GM12801 (cell line): ENCODE measurements around the gene CDC42EP4.

ENCODE experiments used
- TF ChIP-seq, protein P1 (sequence below): IDR thresholded peaks from one replicate; pipeline ENCODE4 v1.5.1; 2011; ENCODE audit warnings: control low read depth; ENCODE audit not compliant: insufficient read length; ENCODE audit errors: extremely low read depth

Gene CDC42EP4

GRCh38 chr17:73255671-73256181, 56.1 kb downstream of the CDC42EP4 start:
- TF ChIP-seq, protein P1, sequence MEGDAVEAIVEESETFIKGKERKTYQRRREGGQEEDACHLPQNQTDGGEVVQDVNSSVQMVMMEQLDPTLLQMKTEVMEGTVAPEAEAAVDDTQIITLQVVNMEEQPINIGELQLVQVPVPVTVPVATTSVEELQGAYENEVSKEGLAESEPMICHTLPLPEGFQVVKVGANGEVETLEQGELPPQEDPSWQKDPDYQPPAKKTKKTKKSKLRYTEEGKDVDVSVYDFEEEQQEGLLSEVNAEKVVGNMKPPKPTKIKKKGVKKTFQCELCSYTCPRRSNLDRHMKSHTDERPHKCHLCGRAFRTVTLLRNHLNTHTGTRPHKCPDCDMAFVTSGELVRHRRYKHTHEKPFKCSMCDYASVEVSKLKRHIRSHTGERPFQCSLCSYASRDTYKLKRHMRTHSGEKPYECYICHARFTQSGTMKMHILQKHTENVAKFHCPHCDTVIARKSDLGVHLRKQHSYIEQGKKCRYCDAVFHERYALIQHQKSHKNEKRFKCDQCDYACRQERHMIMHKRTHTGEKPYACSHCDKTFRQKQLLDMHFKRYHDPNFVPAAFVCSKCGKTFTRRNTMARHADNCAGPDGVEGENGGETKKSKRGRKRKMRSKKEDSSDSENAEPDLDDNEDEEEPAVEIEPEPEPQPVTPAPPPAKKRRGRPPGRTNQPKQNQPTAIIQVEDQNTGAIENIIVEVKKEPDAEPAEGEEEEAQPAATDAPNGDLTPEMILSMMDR = peak; percentile 91

GRCh38 chr17:73251871-73252270, 59.9 kb downstream of the CDC42EP4 start:
- TF ChIP-seq, protein P1 = no peak

DNA sequence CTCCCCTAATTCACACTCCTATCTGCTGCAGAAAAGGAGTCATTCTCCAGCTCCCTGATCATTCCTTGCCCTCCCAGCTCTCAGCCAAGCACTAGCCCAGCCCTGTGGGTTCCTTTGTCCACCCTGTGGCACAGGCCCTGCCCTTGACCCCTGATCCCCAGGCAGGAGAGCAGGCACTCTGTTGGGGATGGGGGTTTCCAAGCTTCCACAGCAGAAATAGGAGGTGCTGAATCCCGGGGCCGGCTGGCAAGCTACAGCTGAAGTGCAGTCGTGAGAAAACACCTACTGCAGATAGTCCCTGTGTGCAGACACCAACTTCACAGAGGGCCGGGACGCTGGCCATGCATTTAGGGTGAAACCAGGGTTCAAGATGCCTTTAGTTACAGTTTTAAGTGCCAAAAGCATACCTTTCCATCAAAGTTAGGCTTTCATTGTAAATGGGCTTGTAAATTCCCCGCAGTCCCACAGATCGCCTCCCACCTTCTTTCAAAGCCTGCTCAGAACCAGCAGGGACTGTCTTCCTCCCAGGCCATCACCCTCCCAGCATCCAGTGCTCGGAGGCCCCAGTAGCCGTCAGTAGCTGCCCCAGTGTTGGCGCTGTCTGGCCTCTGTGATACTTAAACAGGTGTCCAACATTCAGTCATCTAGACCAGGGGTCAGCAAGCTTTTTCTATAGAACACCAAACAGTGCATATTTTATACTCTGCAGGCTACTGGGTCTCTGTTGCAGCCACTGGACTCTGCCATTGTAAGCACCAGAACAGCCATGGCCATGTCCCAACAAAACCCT, 60.8 kb downstream of the CDC42EP4 start:
- TF ChIP-seq, protein P1 = no peak

GRCh38 chr17:73249700-73250099, 62.1 kb downstream of the CDC42EP4 start:
- TF ChIP-seq, protein P1 = no peak

- TF ChIP-seq, protein P1 = no peak
Measured at GRCh38 chr17:73248532-73248931, 63.3 kb downstream of the CDC42EP4 start.

DNA sequence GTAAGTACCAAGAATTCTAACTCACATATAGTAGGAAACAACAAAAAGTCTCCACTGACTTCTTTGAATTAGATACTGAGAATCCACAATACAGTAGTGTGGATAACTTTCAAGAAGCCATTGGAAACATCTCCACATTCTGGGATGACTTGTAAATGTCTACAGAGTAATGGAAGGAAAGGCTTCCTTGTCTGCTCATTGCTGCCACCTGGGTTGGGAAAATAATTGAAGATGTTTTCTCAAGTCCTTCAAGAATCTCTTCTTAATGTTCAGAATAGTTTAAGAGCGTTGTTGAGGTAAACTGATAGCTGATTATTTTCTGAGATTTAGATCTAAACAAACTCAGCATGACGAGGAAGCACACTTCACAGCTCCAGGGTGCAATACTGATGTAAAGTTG, 64.1 kb downstream of the CDC42EP4 start:
- TF ChIP-seq, protein P1 = no peak

- TF ChIP-seq, protein P1 = no peak
Measured at GRCh38 chr17:73240561-73240960, 71.2 kb downstream of the CDC42EP4 start.
